NCI-H2081 treated with DMSO at 0.1 percent for 48 hours (cell line): Measurements from ENCODE around the gene NLK.
"Not testable (repeated sequence)": the region's sequence is repeated elsewhere in the genome, so short reads cannot be mapped to it uniquely, and the experiment has no call there.

ENCODE experiments used
- DNase-seq: peaks from one replicate; lab custom pipeline; 2025; lab: John Stamatoyannopoulos, UW

Gene NLK

DNA sequence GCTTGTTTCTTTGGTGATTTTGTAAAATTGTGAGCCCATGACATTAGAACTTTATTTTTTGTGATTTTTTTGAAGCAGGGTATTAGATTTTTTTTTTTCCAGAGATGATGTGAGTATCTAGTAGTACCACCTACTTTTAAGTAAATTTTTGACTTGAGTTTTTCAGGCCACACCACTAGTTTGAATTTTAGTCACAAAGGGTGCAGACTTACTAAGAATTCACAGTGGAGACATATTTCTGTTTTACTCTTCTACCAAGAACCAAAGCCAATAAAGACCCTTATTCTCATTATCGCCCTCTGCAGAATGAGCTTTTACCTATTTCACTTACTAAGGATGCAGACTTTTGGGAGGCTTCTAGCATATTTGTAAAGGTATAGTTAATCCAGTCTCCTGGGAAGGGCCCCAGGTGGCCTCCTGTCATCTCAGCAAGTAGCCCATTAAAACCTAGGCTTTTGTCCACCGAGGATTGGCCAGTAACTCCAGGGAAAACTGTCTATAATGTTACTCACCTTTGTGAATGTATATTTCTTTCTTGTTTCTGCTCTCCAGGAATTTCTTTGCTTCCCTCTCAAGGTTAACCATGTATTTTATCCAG lies 30.6 kb downstream of the NLK start:
- no peak for DNase-seq

DNA sequence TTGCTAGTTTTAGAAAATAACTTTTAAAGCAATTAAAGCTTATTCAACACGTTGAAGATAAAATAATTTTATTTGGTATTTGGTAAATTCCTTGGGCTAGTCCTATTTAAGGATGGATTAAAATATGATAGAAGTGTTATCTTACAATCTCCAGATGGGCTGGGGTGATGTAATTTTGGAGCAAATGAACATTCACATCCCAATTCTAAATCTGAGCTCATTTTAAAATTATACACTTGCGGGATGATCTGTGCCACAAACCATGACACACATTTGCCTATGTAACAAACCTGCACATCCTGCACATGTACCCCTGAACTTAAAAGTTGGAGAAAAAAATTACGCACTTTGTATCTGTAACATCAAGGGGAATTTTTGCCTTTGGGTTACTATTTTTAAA lies 31.5 kb downstream of the NLK start:
- no peak for DNase-seq

DNA sequence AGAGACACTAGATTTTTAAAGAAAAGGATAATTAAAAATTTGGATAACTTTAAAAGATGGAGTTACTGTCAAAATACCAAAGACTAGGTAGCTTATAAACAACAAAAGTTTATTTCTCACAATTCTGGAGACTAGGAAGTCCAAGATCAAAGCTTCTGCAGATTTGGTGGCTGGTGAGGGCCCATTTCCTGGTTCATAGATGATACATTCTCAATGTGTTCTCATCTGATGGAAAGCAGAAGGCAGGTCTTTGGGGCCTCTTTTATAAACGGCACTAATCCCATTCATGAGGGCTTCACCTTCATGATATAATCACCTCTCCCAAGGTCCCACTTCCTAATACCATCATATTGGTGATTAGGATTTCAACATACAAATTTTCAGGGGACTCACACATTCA lies 33.7 kb downstream of the NLK start:
- DNase-seq: no peak

DNA sequence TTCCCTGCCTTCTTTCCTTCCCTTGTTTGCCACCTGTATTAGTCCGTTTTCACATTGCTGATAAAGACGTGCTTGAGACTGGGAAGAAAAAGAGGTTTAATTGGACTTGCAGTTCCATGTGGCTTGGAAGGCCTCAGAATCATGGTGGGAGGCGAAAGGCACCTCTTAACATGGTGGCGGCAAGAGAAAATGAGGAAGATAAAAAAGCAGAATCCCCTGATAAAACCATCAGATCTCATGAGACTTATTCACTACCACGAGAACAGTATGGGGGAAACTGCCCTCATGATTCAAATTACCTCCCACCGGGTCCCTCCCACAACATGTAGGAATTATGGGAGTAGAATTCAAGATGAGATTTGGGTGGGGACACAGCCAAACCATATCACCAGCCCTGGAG lies 34.7 kb downstream of the NLK start:
- DNase-seq: not testable (repeated sequence)

DNA sequence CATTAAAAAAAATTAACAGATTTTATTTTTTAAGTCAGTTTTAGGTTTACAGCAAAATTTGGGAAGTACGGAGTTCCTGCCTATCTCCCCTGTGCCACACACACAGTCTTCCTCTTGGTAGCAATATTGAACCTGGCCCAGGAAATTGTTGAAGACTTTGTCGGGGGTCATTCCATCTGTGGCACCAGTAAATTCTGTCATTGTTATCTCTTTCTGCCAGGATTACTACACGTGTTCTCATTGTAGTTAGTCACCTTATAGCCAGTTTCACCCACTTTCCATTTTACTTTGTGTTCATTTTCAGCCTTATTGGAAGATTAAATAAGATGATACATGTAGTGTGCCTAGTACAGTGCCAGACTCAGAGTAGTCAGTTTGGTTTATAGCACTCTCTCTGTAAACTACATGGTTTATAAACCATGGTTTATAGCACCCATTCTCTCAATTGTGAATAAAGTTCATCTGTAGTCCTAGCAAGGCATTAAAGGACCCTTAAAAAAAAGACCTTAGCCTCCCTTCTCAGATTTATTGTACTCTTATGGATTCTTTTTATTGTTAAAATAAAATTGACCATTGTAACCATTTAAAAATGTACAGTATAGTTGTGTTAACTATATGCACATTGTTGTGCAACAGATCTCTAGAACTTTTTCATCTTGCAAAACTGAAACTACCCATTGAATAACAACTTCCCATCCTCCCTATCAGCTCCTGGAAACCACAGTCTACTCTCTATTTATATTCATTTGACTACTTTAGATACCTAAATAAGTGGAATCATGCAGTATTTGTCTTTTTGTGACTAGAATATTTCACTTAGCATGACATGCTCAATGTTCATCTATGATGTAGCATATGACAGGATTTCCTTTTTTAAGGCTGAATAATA lies 36.1 kb downstream of the NLK start:
- DNase-seq: no peak

DNA sequence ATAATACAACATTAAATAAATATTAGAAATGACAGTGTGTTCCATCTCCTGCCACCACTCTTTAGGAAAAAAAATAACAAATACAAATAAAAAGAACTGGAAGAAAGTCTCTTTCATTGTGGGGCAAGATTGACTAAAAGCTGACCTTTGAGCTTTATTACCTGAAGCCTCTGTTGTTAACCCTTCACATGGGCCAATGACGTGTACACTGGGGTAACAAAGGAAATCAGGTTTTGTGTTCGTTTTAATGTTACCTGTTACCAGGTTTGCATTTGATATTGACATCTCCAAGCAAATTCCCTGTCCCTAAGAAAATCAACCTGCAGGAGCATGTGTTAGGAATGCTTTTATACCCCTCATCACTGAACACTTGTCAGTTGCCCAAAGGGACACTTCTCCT lies 39.0 kb downstream of the NLK start:
- no peak for DNase-seq

DNA sequence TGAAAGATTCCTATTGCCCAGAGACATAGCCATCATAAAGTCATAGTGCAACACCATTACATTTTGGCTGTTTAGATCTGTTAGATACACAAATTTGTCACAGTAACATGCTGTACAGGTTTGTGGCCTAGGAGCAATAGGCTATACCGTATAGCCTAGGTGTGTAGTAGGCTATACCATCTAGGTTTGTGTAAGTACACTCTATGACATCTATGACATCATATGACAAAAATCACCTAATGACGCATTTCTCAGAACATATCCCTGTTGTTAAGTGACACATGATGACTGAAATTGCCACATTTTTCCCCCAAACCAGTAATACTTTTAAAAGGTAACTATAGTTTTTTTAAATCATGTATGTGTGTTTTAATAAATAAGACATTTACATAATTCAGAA lies 43.3 kb downstream of the NLK start:
- DNase-seq: no peak

DNA sequence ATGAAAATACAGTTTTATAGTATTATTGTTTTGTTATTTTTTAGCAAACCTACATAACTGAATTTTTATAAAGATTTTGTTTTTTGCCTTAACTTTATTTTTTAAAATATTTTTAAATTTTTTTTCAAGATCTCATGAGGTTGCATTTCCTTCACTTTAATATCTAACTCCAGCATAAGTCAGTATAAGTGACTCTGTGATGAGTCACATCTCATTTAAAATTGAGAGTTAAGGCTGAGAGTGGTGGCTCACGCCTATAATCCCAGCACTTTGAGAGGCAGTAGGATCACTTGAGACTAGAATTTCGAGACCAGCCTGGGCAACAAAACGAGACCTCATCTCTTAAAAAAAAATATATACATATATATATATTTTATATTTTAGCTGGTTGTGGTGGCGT lies 44.0 kb downstream of the NLK start:
- no peak for DNase-seq

DNA sequence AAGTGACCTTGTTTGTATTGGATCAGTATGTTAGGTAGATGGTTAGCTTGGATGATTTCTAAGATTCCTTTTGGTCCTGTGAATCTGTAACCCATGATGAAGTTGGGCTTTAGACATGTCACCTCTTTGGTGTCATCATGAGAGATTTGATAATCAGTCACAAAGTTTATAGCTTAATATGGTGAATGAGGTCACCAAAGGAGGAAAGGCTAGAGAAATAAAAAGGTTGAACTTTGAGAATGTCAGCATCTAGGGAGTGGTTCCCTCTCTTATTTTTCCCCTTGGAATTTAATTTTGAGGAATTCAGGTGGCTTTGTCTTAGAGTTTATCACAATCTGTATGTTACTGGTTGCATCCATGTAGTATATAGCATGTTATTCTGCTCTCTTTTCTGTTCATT lies 45.3 kb downstream of the NLK start:
- DNase-seq: no peak

DNA sequence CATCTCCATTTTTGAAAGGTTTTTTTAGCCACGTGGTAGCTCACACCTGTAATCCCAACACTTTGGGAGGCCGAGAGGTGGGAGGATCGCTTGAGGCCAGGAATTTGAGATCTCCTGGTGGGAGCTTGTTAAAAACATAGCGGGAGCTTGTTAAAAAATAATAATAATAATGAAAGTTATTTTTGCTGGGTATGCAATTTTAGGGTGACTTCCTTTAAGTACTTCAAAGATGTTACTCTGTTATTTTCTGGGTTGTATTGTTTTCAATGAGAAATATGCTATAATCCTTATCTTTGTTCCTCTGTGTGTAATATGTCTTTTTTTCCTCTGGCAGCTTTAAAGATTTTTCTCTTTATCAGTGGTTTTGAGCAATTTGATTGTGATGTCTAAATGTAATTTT lies 48.1 kb downstream of the NLK start:
- DNase-seq: no peak

DNA sequence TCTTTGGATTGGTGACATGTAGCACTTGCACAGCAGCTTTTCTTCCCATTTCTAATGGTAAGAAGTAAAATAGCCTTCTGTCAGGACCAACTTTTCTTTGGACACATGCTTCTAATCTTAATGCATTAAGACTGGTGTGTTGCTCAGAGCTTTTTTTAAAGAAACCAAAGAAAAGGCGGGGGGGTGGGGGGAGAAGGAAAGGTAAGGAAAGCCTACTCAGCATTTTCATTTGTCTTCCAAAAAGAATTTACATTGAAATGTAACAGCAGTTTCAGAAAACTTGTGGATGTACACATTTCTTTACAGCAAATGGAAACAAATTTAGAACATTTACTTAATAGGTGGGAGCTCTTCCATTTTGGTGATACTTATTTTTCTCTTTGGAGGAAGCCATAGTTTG lies 49.6 kb downstream of the NLK start:
- DNase-seq: no peak

DNA sequence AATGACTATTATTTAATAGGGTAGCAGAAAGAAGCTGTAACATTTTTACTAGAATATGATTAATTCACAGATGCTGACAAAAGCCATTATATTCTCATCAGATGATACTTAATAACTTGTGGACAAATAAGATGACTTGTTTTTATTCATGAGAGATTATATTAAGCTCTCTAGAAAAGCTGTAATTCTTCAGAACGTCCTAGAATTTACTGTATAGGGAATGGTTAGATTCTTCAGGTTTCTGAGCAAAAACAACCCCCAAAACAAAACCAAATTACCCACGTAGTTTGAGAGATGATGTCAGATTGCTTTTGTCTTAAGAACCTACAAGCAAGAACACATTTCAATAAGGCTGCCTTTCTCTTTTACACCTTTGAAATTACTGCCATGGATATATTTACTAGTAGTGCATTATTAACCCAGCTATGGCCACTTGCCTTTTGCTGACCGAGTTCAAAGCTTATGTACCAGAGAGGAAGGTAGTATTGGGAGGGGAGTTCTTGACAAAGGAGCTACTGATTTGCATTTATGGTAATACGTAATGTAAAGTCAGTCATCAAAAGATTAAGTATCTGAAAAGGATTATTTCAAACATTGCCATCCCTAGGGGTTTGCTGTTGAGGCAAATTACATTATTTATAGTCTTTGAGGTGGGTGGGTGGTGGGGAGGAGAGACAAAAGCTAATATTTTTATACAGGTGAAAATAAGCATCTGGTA lies 51.7 kb downstream of the NLK start:
- DNase-seq: no peak

DNA sequence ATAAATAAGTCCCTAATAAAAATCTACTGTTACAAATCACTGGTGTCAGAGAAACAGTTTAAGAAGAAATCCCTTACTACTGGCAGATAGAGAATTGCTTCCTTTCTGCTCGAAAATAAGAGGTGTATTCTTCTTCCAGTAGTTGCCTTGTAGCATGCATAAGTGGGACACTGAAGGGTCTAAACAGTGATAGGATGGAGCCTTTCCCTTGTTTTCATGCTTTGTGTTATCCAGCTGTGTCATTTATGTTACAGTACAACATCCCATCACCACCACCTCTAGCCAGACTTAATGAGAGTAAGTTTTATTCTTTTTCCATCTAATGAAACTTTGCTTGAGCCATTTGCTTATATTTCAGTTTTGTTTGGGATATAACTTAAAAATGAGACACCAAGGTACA lies 54.3 kb downstream of the NLK start:
- no peak for DNase-seq

DNA sequence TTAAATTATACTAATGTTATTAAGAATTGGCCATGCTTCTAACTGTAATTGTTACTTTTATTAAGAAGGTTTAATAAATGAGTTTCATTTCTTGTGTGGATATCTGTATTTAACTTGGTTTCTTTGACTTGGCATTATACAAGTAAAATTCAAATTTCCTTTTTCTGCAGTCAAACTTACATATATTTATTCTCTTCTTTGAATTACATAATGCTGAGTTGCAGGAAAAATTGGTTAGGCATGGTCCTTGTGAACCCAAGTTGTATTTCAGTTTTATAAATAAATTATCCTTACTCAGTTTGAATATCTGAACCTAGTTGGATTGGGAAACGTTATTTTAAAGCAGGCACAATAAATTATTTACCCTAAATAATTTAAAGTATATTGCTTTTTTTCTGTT lies 54.8 kb downstream of the NLK start:
- no peak for DNase-seq

DNA sequence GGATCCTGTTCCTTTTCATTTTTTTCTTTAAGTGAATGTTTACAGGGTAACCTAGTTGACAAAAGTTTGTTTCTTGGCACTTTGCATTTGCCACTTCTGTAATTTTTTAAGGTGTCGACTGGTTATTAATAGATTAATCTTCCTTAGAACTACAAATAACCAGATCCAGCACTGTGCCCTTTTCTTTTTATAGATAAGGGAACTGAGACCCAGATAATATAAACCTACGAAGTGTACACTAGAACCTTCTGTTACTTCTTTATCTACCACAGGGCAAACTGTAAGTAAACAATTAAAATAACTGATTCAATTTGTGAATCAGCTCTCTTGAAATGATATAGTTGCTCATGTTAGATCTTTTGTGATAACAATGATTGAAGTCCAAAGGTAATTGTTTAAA lies 55.4 kb downstream of the NLK start:
- DNase-seq: no peak

DNA sequence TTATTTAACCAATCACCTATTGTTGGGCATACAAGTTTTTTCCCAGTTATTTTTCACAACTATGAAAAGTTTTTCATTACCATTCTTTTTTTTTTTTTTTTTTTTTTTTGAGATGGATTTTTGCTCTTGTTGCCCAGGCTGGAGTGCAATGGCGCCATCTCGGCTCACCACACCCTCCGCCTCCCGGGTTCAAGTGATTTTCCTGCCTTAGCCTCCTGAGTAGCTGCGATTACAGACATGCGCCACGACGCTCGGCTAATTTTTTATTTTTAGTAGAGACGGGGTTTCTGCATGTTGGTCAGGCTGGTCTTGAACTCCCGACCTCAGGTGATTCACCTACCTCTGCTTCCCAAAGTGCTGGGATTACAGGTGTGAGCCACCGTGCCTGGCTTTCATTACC lies 56.1 kb downstream of the NLK start:
- not testable (repeated sequence) for DNase-seq

DNA sequence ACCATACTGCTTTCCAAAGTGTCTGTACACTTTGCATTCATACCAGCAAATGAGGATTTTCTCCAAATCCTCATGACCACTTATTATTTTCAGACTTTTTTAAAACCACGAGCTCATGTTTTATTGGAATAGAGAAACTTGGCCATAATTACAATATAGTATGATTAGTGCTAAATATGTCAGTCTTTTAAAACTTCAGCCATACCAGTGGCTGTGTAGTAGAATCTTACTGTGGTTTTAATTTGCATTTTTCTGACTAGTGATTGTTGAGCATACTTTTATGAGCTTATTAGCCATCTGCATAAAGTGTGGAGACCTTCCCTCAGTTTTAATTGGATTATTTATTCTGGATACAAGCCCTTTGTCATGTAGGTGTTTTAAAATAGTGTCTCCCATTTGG lies 57.8 kb downstream of the NLK start:
- no peak for DNase-seq

DNA sequence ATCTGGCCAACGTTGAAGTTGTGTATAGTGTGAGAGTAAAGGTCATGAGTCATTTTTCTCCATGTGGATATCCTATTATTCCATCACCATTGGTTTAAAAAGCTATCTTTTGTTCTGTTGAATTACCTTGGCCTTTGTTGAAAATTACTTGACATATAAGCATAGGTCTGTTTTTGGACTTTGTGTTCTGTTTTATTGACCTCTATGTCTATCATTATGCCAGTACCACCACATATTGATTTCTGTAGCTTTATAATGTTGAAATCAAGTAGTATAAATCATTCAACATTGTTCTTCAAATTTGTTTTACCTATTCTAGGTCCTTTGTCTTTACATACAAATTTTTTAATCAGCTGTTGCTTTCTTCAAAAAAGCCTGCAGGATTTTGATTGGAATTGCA lies 58.5 kb downstream of the NLK start:
- DNase-seq: no peak

DNA sequence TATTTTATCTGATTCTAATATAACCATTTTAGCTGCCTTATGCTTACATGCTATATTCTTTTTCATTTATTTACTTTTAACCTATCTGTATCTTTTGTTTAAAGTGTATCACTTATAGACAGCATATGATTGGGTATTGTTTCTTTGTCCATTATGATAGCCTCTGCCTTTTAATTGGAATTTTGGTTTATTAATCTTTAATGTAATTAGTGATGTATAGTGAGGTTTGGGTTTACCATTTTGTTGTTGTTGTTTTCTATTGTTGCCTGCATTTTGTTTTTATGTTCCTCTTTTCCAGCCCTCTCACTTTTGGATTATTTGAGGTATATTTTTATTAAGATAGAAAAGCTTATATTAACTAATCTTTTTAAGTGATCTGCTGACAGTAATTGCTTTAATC lies 59.4 kb downstream of the NLK start:
- DNase-seq: no peak

DNA sequence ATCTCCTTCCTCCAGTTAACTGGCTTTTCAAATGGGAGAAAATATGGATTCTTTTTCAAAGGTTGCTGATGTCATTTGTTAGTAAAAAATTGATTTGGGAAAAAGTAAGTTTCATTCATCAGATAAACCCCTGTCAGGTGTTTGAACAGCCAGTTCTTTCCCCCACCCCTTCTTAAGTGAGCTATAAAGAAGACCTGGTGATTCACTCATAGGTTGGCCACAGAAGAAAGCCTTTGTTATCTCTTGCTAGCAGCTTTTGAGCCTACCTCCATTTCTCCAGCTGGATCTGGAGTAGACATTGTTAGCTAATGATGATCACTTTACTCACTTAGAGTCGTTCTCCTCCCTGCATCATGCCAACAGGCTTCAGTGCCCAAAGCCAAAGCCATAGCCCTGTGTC lies 63.0 kb downstream of the NLK start:
- no peak for DNase-seq

DNA sequence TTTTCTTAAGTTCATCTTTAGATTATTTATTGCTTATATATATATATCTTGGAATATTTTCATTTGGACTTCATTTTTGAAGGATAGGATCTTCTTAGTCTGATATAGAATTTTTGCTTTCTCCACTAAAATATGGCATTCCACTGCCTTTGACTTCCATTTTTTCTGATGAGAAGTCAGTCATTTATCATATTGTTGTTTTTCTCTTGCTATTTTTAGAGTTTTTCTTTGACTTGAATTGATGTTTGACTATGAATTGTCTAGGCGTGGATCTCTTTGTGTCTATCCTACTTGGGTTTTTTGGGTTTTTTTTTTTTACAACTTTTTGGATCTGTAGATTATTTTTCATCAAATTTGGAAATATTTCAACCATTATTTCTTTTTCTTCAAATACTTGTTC lies 67.7 kb downstream of the NLK start:
- no peak for DNase-seq

DNA sequence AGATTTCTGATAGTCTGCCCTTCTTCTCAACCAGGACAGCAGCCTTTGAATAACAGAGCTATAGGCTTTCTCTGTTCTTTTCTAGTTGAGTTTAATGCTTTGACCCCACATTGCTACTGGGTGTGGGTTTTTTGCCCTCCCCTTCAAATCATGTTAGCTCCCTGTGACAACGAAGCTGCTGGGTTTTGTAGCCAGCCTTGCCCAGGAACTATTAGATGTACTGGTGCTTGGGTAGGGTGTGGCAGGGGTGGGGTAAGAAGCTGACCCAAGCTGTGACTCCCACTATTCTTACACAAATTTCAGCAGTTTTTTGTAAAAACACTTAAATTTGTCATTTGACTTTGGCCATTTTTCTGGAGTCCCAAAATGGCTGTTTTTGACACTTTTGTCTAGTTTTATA lies 69.7 kb downstream of the NLK start:
- DNase-seq: no peak

DNA sequence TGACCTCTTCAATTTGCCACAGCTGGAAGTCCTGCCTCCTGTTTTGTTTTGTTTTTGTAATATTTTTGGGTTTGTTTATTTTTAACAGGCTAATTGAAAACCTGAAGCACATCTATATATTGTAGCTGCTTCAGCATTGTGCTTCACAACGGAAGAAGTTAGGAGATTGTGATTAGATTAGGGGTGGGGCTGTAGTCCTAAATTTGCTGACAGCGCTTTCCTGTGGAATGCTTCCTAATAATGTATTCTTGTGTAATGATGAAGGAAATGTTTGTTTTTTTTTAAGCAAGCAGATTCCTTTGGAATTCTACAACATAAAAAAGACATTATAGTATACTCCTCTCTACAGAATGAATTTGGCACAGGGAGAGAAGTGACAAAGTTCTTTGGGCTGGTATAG lies 70.1 kb downstream of the NLK start:
- no peak for DNase-seq
